GM23248 (cell line): ENCODE results near the gene OMP. TPM values are rescaled to one million over a fixed set of nuclear protein-coding genes. Genes with fewer than 3 reads are reported as not detected.

Experiments
- DNase-seq: peaks from one replicate; pipeline ENCODE4 v3.0.0-alpha.2; 2015
- H2AFZ ChIP-seq: fragments of 200-600 bp; sonication (generic); 2 replicates; pipeline ENCODE4 v1.6.1; 2016; ENCODE audit warnings: antibody characterized with exemption
- H3F3A ChIP-seq: fragments of 200-600 bp; sonication (generic); 2 replicates; pipeline ENCODE4 v1.6.1; 2016; ENCODE audit warnings: mild to moderate bottlenecking, antibody characterized with exemption, mixed run types; ENCODE audit not compliant: insufficient read depth
- H3K27ac ChIP-seq: fragments of 200-600 bp; sonication (generic); 2 replicates; pipeline ENCODE4 v1.5.1; 2016; ENCODE audit warnings: mild to moderate bottlenecking
- H3K27me3 ChIP-seq: fragments of 200-600 bp; sonication (generic); replicated peaks from 2 replicates; pipeline ENCODE4 v1.6.1; 2016; ENCODE audit warnings: mild to moderate bottlenecking; ENCODE audit not compliant: insufficient read depth
- H3K36me3 ChIP-seq: fragments of 200-600 bp; sonication (generic); 2 replicates; pipeline ENCODE4 v1.6.1; 2016; ENCODE audit warnings: low read depth, mild to moderate bottlenecking
- H3K4me1 ChIP-seq: fragments of 200-600 bp; sonication (generic); 2 replicates; pipeline ENCODE4 v1.6.1; 2016; ENCODE audit warnings: mild to moderate bottlenecking; ENCODE audit not compliant: insufficient read depth
- H3K4me2 ChIP-seq: fragments of 200-600 bp; sonication (generic); one replicate; pipeline ENCODE4 v1.6.1; 2016; ENCODE audit warnings: mild to moderate bottlenecking; ENCODE audit not compliant: unreplicated experiment
- H3K4me3 ChIP-seq: fragments of 200-600 bp; sonication (generic); 2 replicates; pipeline ENCODE4 v1.5.1; 2016; ENCODE audit warnings: mild to moderate bottlenecking
- H3K79me2 ChIP-seq: fragments of 200-600 bp; sonication (generic); 2 replicates; pipeline ENCODE4 v1.6.1; 2016; ENCODE audit warnings: mild to moderate bottlenecking; ENCODE audit not compliant: insufficient read depth
- H3K9ac ChIP-seq: fragments of 200-600 bp; sonication (generic); 2 replicates; pipeline ENCODE4 v1.6.1; 2016; ENCODE audit warnings: mild to moderate bottlenecking
- H3K9me2 ChIP-seq: fragments of 200-600 bp; sonication (generic); 2 replicates; pipeline ENCODE4 v1.6.1; 2016; ENCODE audit warnings: mixed run types, mild to moderate bottlenecking, moderate library complexity; ENCODE audit not compliant: insufficient read depth
- H3K9me3 ChIP-seq: fragments of 200-600 bp; sonication (generic); one replicate; pipeline ENCODE4 v1.6.1; 2017; ENCODE audit warnings: low read depth
- H4K20me1 ChIP-seq: fragments of 200-600 bp; sonication (generic); 2 replicates; pipeline ENCODE4 v1.6.0; 2016; ENCODE audit not compliant: insufficient read depth
- EZH2 ChIP-seq: fragments of 200-600 bp; sonication (generic); IDR thresholded peaks from 2 replicates; pipeline ENCODE4 v1.6.1; 2018; ENCODE audit warnings: antibody characterized with exemption, mild to moderate bottlenecking; ENCODE audit not compliant: insufficient read depth, poor library complexity, severe bottlenecking
- EZH2phosphoT487 ChIP-seq: fragments of 200-600 bp; sonication (generic); IDR thresholded peaks from 2 replicates; pipeline ENCODE4 v1.6.1; 2018; ENCODE audit warnings: antibody characterized with exemption, moderate library complexity, mild to moderate bottlenecking, low read depth; ENCODE audit not compliant: insufficient read depth
- WGBS, 2 experiments: methylation state at CpG; one replicate each; pipeline ENCODE4 v1.1.6; 2015 to 2017; ENCODE audit warnings: low lambda C conversion rate in 2 of 2, low coverage in 1 of 2; ENCODE audit errors: missing lambda C conversion rate in 2 of 2; 5-methylcytosine and 5-hydroxymethylcytosine counted together
- in situ Hi-C: fragments of 300-500 bp; cut with MboI; formaldehyde crosslinking; loops from 2 replicates; pipeline ENCODE4 v1.15.0; 2020
- polyA plus RNA-seq: library from polyadenylated mRNA; unstranded; fragments of >200 nt; fragmentation: Nextera tagmentation; extraction: Ambion mirVana; gene quantifications from 2 replicates; pipeline ENCODE4 v1.2.1, GENCODE V29; 2016
- total RNA-seq: library from RNA; depleted of rRNA; stranded (reverse); fragments of >200 nt; shearing (Covaris generic); gene quantifications from 2 replicates; pipeline ENCODE4 v1.2.3, GENCODE V29; 2014

Gene OMP
- total and polyA plus RNA-seq, 2 experiments from 2014 or later: not detected

- Histone ChIP-seq H3K79me2 (peaks cover 88% of the 10 kb centered on the region), H3K27me3 (no peaks in the 10 kb centered on the region), H3K9me3 (no peaks in the 10 kb centered on the region), H3K27ac (no peak overlapping the region), H3K36me3 (0 out of 2 replicates have a peak, but pooled peaks cover 6% of the 10 kb centered on the region), H3K4me1 (peaks cover 21% of the 10 kb centered on the region), H3F3A (no peaks in the 10 kb centered on the region), H3K4me2 (peak overlapping the region; percentile 35), H3K4me3 (no peak overlapping the region), H3K9ac (no peak overlapping the region), H3K9me2 (no peaks in the 10 kb centered on the region), H2AFZ (no peak overlapping the region), H4K20me1 (no peaks in the 10 kb centered on the region)
- 96 to 98% methylated on average over 2 of the region's 2 CpGs for WGBS, 2 experiments
- in situ Hi-C loops: no loop called here
- no peak for TF ChIP-seq EZH2
- TF ChIP-seq EZH2phosphoT487: no peak
- DNase-seq: peak; percentile 75
Measured at GRCh38 chr11:77080643-77081210, 21.9 kb upstream of the OMP start.

DNA sequence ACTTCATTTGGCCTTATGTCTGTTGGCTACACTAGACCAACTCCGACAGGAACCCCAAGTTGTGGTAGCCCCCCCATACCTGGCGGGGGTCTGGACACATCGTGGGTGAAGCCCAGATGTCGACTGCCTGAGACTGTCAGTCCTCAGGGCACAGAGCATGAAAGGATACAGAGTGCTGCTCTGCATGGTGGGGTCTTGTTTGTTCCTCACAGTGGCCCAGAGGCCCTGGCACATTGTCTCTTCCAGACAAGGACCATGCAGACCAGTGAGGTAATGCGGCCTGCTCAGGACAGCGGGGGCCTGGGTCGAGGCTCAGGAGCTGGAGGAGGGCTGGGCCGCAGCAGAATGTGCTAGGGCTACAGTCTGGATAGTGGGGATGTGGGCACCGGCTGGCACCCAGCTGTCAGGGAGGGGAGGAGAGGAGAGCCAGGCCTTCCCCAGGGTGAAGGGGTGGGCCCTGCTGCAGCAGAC is 21.2 kb upstream of the OMP start:
- Histone ChIP-seq H3K9ac (no peak overlapping the region), H3K9me2 (no peaks in the 10 kb centered on the region), H3K27me3 (no peaks in the 10 kb centered on the region), H3K4me3 (no peak overlapping the region), H3K36me3 (0 out of 2 replicates have a peak, but pooled peaks cover 6% of the 10 kb centered on the region), H2AFZ (no peak overlapping the region), H3K9me3 (no peaks in the 10 kb centered on the region), H3F3A (no peaks in the 10 kb centered on the region), H3K4me1 (peaks cover 21% of the 10 kb centered on the region), H3K79me2 (peaks cover 81% of the 10 kb centered on the region), H3K27ac (no peak overlapping the region), H4K20me1 (no peaks in the 10 kb centered on the region), H3K4me2 (no peak overlapping the region)
- WGBS, 2 experiments: 91 to 94% methylated on average over 9 of the region's 9 CpGs
- TF ChIP-seq EZH2phosphoT487 (no peak), EZH2 (no peak)
- in situ Hi-C loops: no loop called here
- DNase-seq: no peak

GRCh38 chr11:77081976-77082836 is 20.4 kb upstream of the OMP start:
- no peak for DNase-seq
- Histone ChIP-seq H2AFZ (peak overlapping the region; percentile 56), H4K20me1 (no peaks in the 10 kb centered on the region), H3K4me1 (peaks cover 21% of the 10 kb centered on the region), H3F3A (no peaks in the 10 kb centered on the region), H3K79me2 (peaks cover 73% of the 10 kb centered on the region), H3K9me3 (no peaks in the 10 kb centered on the region), H3K27ac (peak overlapping the region; percentile 38), H3K9me2 (no peaks in the 10 kb centered on the region), H3K4me3 (no peak overlapping the region), H3K27me3 (no peaks in the 10 kb centered on the region), H3K4me2 (peak overlapping the region; percentile 32), H3K9ac (peak overlapping the region; percentile 62), H3K36me3 (0 out of 2 replicates have a peak, but pooled peaks cover 6% of the 10 kb centered on the region)
- TF ChIP-seq EZH2 (no peak), EZH2phosphoT487 (no peak)
- WGBS, 2 experiments: 61 to 65% methylated on average over 11 of the region's 11 CpGs
- in situ Hi-C loops: no loop called here

DNA sequence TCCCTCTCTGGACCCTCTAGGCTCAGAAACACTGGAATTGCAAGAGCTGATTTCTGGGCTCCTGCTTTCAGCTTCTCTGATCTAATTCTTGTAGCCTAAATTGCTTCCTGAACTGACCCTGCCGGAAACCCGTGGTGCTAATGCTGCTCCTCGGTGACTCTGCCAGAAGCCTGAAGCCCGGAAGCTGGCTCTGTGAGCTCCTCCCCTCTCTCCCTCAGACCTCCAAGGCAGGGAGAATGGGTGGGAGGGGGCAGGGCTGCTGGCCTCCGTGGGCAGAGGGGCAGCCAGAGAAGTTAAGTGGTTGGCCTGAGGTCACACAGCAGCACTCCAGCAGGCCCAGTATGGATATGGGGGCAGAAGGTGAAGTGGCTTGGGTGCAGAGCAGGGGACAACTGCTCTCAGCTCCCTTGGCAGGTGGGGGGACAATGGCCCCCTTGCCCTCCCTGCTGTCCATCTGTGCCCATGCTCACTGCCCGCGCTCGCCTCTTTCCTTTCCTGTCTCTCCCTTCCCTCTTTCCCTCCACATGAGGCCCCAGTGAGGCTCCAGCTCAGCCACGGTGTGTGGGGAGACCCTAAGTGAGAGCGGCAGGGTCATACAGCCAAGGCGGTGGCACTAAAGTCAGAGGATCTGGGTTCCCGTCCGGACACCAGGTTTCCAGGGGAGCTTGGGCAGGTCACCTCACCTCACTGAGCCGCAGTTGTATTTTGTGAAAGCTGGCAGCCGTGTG is 19.6 kb upstream of the OMP start:
- peak overlapping the region; percentile 62 for H3K9ac ChIP-seq
- H3K4me1 ChIP-seq: peaks cover 21% of the 10 kb centered on the region
- H3K9me3 ChIP-seq: no peaks in the 10 kb centered on the region
- peak overlapping the region; percentile 32 for H3K4me2 ChIP-seq
- no peaks in the 10 kb centered on the region for H3K27me3 ChIP-seq
- H3K27ac ChIP-seq: peak overlapping the region; percentile 38
- no peaks in the 10 kb centered on the region for H4K20me1 ChIP-seq
- peak; percentile 82 for DNase-seq
- H3K9me2 ChIP-seq: no peaks in the 10 kb centered on the region
- 0 out of 2 replicates have a peak, but pooled peaks cover 6% of the 10 kb centered on the region for H3K36me3 ChIP-seq
- TF ChIP-seq EZH2phosphoT487 (no peak), EZH2 (no peak)
- in situ Hi-C loops: no loop called here
- H3K79me2 ChIP-seq: peaks cover 65% of the 10 kb centered on the region
- peak overlapping the region; percentile 56 for H2AFZ ChIP-seq
- H3F3A ChIP-seq: no peaks in the 10 kb centered on the region
- no peak overlapping the region for H3K4me3 ChIP-seq
- WGBS, 2 experiments: 63 to 64% methylated on average over 15 of the region's 15 CpGs
